Aorta (tissue), 5 donors: ENCODE data around the gene ZNF606. TPM values are rescaled to one million over a fixed set of nuclear protein-coding genes. Genes with fewer than 3 reads are reported as not detected.

Experiments
- ATAC-seq: fragments of 200-7000 bp; cut with Tn5 transposase; one replicate; pipeline ENCODE4 v1.9.1; 2022; ENCODE audit warnings: moderate library complexity; ENCODE audit not compliant: low FRiP score
- DNase-seq, 2 donors: peaks; one replicate each; pipeline ENCODE4 v3.0.0-alpha.2; 2020
- H3K27ac ChIP-seq, 2 donors: one replicate each; pipeline ENCODE4 v1.5.1; 2013; ENCODE audit warnings: low read length in 2 of 2, mild to moderate bottlenecking in 2 of 2, moderate library complexity in 2 of 2, control low read depth in 1 of 2, inconsistent platforms in 1 of 2, low read depth in 1 of 2
- H3K27me3 ChIP-seq, 2 donors: one replicate each; pipeline ENCODE4 v1.6.1; 2013; ENCODE audit warnings: control low read depth in 1 of 2, low read length in 1 of 2, mild to moderate bottlenecking in 1 of 2, moderate library complexity in 1 of 2; ENCODE audit not compliant: insufficient read depth in 2 of 2, control insufficient read depth in 1 of 2
- H3K36me3 ChIP-seq, 2 donors: one replicate each; pipeline ENCODE4 v1.6.1; 2013; ENCODE audit warnings: control low read depth in 1 of 2, low read length in 1 of 2, mild to moderate bottlenecking in 1 of 2; ENCODE audit not compliant: insufficient read depth in 2 of 2, control insufficient read depth in 1 of 2
- H3K4me1 ChIP-seq, 2 donors: one replicate each; pipeline ENCODE4 v1.6.1; 2013; ENCODE audit warnings: low read length in 2 of 2, control low read depth in 1 of 2, mild to moderate bottlenecking in 1 of 2, moderate library complexity in 1 of 2; ENCODE audit not compliant: insufficient read depth in 2 of 2, control insufficient read depth in 1 of 2
- H3K4me3 ChIP-seq, 2 donors: one replicate each; pipeline ENCODE4 v1.5.1; 2013; ENCODE audit warnings: low read length in 2 of 2, control low read depth in 1 of 2, mild to moderate bottlenecking in 1 of 2
- H3K9me3 ChIP-seq: one replicate; pipeline ENCODE4 v1.6.1; 2013; ENCODE audit warnings: mild to moderate bottlenecking, low read length; ENCODE audit not compliant: control insufficient read depth
- WGBS, 2 donors: extraction: QIAGEN DNeasy Blood & Tissue Kit; methylation state at CpG; one replicate each; pipeline ENCODE4 v1.1.7; 2013; 5-methylcytosine and 5-hydroxymethylcytosine counted together
- intact Hi-C, 2 donors: fragments of 100-400 bp; cut with DNase I; formaldehyde crosslinking; loops; one replicate each; pipeline versions ENCODE4 v1.14.2 to v1.15.0; 2022
- polyA plus RNA-seq, 2 donors: library from polyadenylated mRNA; stranded (reverse); fragments of 200-250 nt; gene quantifications; one replicate each; pipeline ENCODE4 v1.2.3, GENCODE V29; 2013
- total RNA-seq, 2 donors: library from RNA; stranded (reverse); fragmentation: NEBNext Ultra II Directional; extraction: Animal tissue kit (Norgen Biotek cat#: 25700); gene quantifications; one replicate each; pipeline ENCODE4 v1.2.1, GENCODE V29; 2021
- donor health status: healthy with polysubstance abuse.
- donor health status: Bipolar disorder and iron deficiency.
- donor health status: DM: no; HTN: no; CAD: no.
- donor health status: DM: no; HTN: no; CAD: no.
- donor health status: DM: yes; HTN: yes; CAD: no.

ZNF606 gene
- total and polyA plus RNA-seq, 4 donors, result 4.8 to 21.0 (median 11.0) TPM

DNA sequence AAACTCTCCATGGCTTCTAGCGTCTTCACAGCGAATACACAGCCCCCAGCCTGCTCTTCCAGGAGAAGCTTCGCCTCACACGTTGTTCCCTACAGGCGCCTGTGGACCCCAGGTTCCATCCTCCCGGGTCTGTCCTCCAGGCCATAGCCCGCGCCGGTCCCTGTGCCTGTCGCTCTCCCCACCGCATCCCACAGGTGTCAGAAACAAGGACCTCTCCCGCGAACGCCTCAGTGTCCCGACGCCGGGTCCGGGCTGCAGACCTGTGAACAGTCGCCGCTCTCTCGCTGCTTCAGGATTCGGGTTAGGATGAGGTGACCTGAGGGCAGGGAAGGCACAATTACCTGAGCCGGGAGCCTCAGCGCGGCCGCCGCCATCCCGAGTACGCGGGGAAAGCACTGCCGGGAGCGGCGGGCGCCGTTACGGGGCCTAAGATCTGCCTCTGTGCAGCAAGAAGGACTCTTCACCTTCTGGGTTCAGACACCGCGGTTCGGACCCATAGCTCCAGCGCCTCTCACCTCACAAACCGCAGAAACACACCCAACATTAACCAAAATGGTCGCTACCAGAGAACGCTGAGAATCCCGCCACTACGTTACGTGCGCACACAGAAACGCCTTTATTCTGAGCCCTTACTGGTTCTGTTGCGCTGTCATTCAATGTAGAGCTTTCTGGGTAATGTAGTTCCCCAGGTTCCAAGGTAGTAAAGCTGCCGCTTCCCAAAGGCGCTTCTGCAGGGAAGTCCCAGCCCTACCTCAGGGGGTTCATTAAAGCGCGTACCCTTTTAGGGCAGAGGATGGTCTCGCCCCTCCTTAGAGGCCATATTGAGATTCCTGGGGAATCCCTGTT is 67.6 kb downstream of the ZNF606 start, which contains the start of gene ZNF418:
Gene ZNF418, minus strand, starts transcription at position 583 of the 846 bp plus-strand sequence. CDS start 1,580 bp downstream, outside the sequence.
- no peak within 1 kb of the TSS for H3K27ac ChIP-seq

DNA sequence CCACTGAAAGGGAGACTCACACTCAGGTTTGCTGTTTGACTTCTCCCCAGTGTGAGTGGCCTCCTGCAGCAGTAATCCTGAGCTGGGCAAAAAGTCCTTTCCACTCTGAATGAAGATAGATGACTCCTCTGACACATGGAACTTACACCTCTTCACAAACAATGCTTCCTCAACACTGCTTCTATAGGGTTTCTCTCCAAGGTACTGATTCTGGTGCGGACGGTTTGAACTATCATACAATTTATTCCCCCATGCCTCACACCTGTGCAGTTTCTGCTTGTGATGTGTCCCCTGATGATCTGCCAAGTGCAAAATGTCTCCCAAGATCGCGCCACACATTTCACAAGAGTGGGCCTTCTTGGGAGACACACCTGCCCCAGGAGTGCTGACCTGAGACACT is 75.0 kb downstream of the ZNF606 start:
- Histone ChIP-seq H3K27ac (no peak overlapping the region), H3K9me3 (peaks cover 29% of the 10 kb centered on the region), H3K27me3 (no peaks in the 10 kb centered on the region), H3K4me3 (no peak overlapping the region), H3K36me3 (peaks cover 0 to 7% of the 10 kb centered on the region in 2 donors), H3K4me1 (no peaks in the 10 kb centered on the region)
- intact Hi-C loops, result no loop called here
- 96 to 100% methylated on average over 4 of the region's 4 CpGs for WGBS, 2 donors
- DNase-seq, result no peak
- no peak for ATAC-seq

More for the DNA sequence above, 67.6 kb downstream of the ZNF606 start, which contains the start of gene ZNF418:
- 1 to 2% methylated on average over 54 of the region's 54 CpGs for WGBS, 2 donors
- Histone ChIP-seq H3K36me3 (peaks cover 0 to 2% of the 10 kb centered on the region in 2 donors), H3K27me3 (no peaks in the 10 kb centered on the region), H3K4me3 (no peak within 1 kb of the TSS), H3K4me1 (no peaks in the 10 kb centered on the region), H3K9me3 (peaks cover 21% of the 10 kb centered on the region)
- peak; percentile 89 for ATAC-seq
- intact Hi-C loops, result no loop called here
- peak in 1 of 2 donors; percentile 51 for DNase-seq

Other genes with a start within 250 kb of the ZNF606 start
- 10 to 100 TPM in 1 of 2 donors, 1 to 10 TPM in 1; 9.8 to 17.9 TPM for gene ZNF586, start 233.1 kb downstream of the ZNF606 start, total RNA-seq
- 1 to 10 TPM; 3.7 to 6.6 TPM for gene ZNF586, start 233.1 kb downstream of the ZNF606 start, polyA plus RNA-seq
- 1 to 10 TPM; 8.0 to 8.5 TPM for gene ZNF552, start 187.9 kb downstream of the ZNF606 start, total RNA-seq
- gene ZNF552, start 187.9 kb downstream of the ZNF606 start, polyA plus RNA-seq, result 1 to 10 TPM; 4.5 to 6.1 TPM
- 10 to 100 TPM; 14.1 to 15.8 TPM for gene ZNF587B, start 172.5 kb downstream of the ZNF606 start, total RNA-seq
- gene ZNF587B, start 172.5 kb downstream of the ZNF606 start, polyA plus RNA-seq, result 1 to 10 TPM; 1.5 to 4.6 TPM
- gene ZNF587, start 153.0 kb downstream of the ZNF606 start, total RNA-seq, result 10 to 100 TPM; 24.9 to 40.8 TPM
- gene ZNF587, start 153.0 kb downstream of the ZNF606 start, polyA plus RNA-seq, result 1 to 10 TPM; 3.4 to 9.6 TPM
- 10 to 100 TPM; 11.1 to 15.1 TPM for gene ZNF814, start 113.8 kb downstream of the ZNF606 start, total RNA-seq
- 1 to 10 TPM; 1.1 to 6.1 TPM for gene ZNF814, start 113.8 kb downstream of the ZNF606 start, polyA plus RNA-seq
- gene ZNF417, start 86.2 kb downstream of the ZNF606 start, total RNA-seq, result 10 to 100 TPM; 15.7 to 23.5 TPM
- 1 to 10 TPM; 2.0 to 4.2 TPM for gene ZNF417, start 86.2 kb downstream of the ZNF606 start, polyA plus RNA-seq
- gene ZNF418, start 67.4 kb downstream of the ZNF606 start, total RNA-seq, result 10 to 100 TPM in 1 of 2 donors, 1 to 10 TPM in 1; 5.2 to 10.1 TPM
- 1 to 10 TPM; 1.6 to 4.9 TPM for gene ZNF418, start 67.4 kb downstream of the ZNF606 start, polyA plus RNA-seq
- 1 to 10 TPM; 5.7 to 6.7 TPM for gene ZNF256, start 55.1 kb downstream of the ZNF606 start, total RNA-seq
- gene ZNF256, start 55.1 kb downstream of the ZNF606 start, polyA plus RNA-seq, result 1 to 10 TPM in 1 of 2 donors, under 1 TPM in 1; 0.75 to 3.7 TPM
- gene C19orf18, start 28.3 kb downstream of the ZNF606 start, total RNA-seq, result 1 to 10 TPM; 1.0 to 2.0 TPM
- 1 to 10 TPM in 1 of 2 donors, not detected in 1; 2.9 TPM for gene C19orf18, start 28.3 kb downstream of the ZNF606 start, polyA plus RNA-seq
- gene ZSCAN1, start 31.2 kb upstream of the ZNF606 start, total RNA-seq, result not detected
- gene ZSCAN1, start 31.2 kb upstream of the ZNF606 start, polyA plus RNA-seq, result under 1 TPM in 1 of 2 donors, not detected in 1; 0.23 TPM
- 1 to 10 TPM; 3.4 to 6.6 TPM for gene ZNF135, start 56.5 kb upstream of the ZNF606 start, total RNA-seq
- gene ZNF135, start 56.5 kb upstream of the ZNF606 start, polyA plus RNA-seq, result 10 to 100 TPM in 1 of 2 donors, 1 to 10 TPM in 1; 2.1 to 12.8 TPM
- 10 to 100 TPM; 58.6 to 62.7 TPM for gene ZSCAN18, start 95.4 kb upstream of the ZNF606 start, total RNA-seq
- 100 to 1,000 TPM in 1 of 2 donors, 10 to 100 TPM in 1; 24.0 to 104 TPM for gene ZSCAN18, start 95.4 kb upstream of the ZNF606 start, polyA plus RNA-seq
- gene ZNF329, start 148.0 kb upstream of the ZNF606 start, total RNA-seq, result 10 to 100 TPM in 1 of 2 donors, 1 to 10 TPM in 1; 9.4 to 10.6 TPM
- gene ZNF329, start 148.0 kb upstream of the ZNF606 start, polyA plus RNA-seq, result 1 to 10 TPM; 4.1 to 5.5 TPM
- gene ZNF274, start 180.2 kb upstream of the ZNF606 start, total RNA-seq, result 10 to 100 TPM; 25.5 to 26.0 TPM
- 10 to 100 TPM in 1 of 2 donors, 1 to 10 TPM in 1; 4.1 to 14.6 TPM for gene ZNF274, start 180.2 kb upstream of the ZNF606 start, polyA plus RNA-seq
- gene ZNF544, start 226.1 kb upstream of the ZNF606 start, total RNA-seq, result 10 to 100 TPM; 16.5 to 26.2 TPM
- gene ZNF544, start 226.1 kb upstream of the ZNF606 start, polyA plus RNA-seq, result 10 to 100 TPM; 11.2 to 15.4 TPM